Fibroblast of lung (primary cell): ENCODE measurements around the gene TMEM179. TPM values are rescaled to one million over a fixed set of nuclear protein-coding genes. Genes with fewer than 3 reads are reported as not detected.

Experiments used
- DNase-seq, 2 donors: peaks; one replicate each; pipeline versions ENCODE4 v3.0.0 to v3.0.0-alpha.2; 2010; ENCODE audit warnings: low read depth in 2 of 2
- H2AFZ ChIP-seq: 2 replicates; pipeline ENCODE4 v1.5.1; 2012; ENCODE audit warnings: low read length, control low read depth, inconsistent platforms
- H3K27ac ChIP-seq: 2 replicates; pipeline ENCODE4 v1.5.1; 2011; ENCODE audit warnings: low read length, control low read depth; ENCODE audit not compliant: insufficient read depth
- H3K27me3 ChIP-seq: 2 replicates; pipeline ENCODE4 v1.5.1; 2011; ENCODE audit warnings: mild to moderate bottlenecking, low read length; ENCODE audit not compliant: control insufficient read depth, insufficient read depth
- H3K36me3 ChIP-seq: 2 replicates; pipeline ENCODE4 v1.5.1; 2011; ENCODE audit warnings: low read length; ENCODE audit not compliant: control insufficient read depth, insufficient read depth
- H3K4me1 ChIP-seq: 2 replicates; pipeline ENCODE4 v1.5.1; 2011; ENCODE audit warnings: low read length; ENCODE audit not compliant: control insufficient read depth, insufficient read depth; ENCODE audit errors: extremely low read depth
- H3K4me2 ChIP-seq: 2 replicates; pipeline ENCODE4 v1.5.1; 2011; ENCODE audit warnings: low read length, control low read depth; ENCODE audit not compliant: insufficient read depth; ENCODE audit errors: extremely low read depth
- H3K4me3 ChIP-seq, 4 experiments: fragments of 200-600 bp in 1 of 4; sonication (generic) in 1 of 4; replicated peaks in 1 of 4; 2 replicates each; pipeline ENCODE4 v1.5.1; 2011 to 2016; ENCODE audit warnings: low read length in 4 of 4, low read depth in 3 of 4, mild to moderate bottlenecking in 3 of 4, control low read depth in 2 of 4, inconsistent platforms in 1 of 4, mixed read lengths in 1 of 4; ENCODE audit not compliant: insufficient read depth in 1 of 4; ENCODE audit errors: control extremely low read depth in 1 of 4
- H3K79me2 ChIP-seq: 2 replicates; pipeline ENCODE4 v1.5.1; 2012; ENCODE audit warnings: mild to moderate bottlenecking, low read length, inconsistent platforms; ENCODE audit not compliant: control insufficient read depth, insufficient read depth
- H3K9ac ChIP-seq: 2 replicates; pipeline ENCODE4 v1.5.1; 2011; ENCODE audit warnings: mild to moderate bottlenecking, low read length, control low read depth; ENCODE audit not compliant: insufficient read depth
- H3K9me3 ChIP-seq: 2 replicates; pipeline ENCODE4 v1.5.1; 2012; ENCODE audit warnings: low read depth, low read length; ENCODE audit not compliant: control insufficient read depth, insufficient read depth
- H4K20me1 ChIP-seq: 2 replicates; pipeline ENCODE4 v1.5.1; 2011; ENCODE audit warnings: low read length; ENCODE audit not compliant: control insufficient read depth, insufficient read depth; ENCODE audit errors: extremely low read depth
- CTCF ChIP-seq, 2 donors: IDR thresholded peaks in 1 of 2; conservative IDR thresholded peaks in 1 of 2; 1 replicate in 1 of 2; 2 replicates in 1 of 2; pipeline ENCODE4 v1.5.1; 2011 to 2012; ENCODE audit warnings: low read length in 2 of 2, control low read depth in 1 of 2, inconsistent platforms in 1 of 2, low read depth in 1 of 2, mild to moderate bottlenecking in 1 of 2
- EZH2 ChIP-seq: IDR thresholded peaks from 2 replicates; pipeline ENCODE4 v1.5.1; 2012; ENCODE audit warnings: low read length, control low read depth, mild to moderate bottlenecking; ENCODE audit errors: missing control alignments
- polyA plus RNA-seq, 2 donors: library from polyadenylated mRNA; depleted of rRNA in 1 of 2; stranded (reverse) in 1 of 2; unstranded in 1 of 2; fragments of >200 nt; gene quantifications; 2 replicates each; pipeline ENCODE4 v1.2.1, GENCODE V29; 2011 to 2012; ENCODE audit warnings: missing spikeins in 1 of 2
- total RNA-seq: library from RNA; depleted of rRNA; stranded (reverse); fragments of >200 nt; gene quantifications from 2 replicates; pipeline ENCODE4 v1.2.1, GENCODE V29; 2014

The TMEM179 gene
- total and polyA plus RNA-seq, 2 donors (not counting 1 experiment from before 2014, with no cell fraction given): under 0.01 to 0.03 TPM

- Histone ChIP-seq H2AFZ (no peak overlapping the region), H3K4me3 (no peak overlapping the region), H3K4me1 (no peaks in the 10 kb centered on the region), H3K27ac (no peak overlapping the region), H4K20me1 (no peaks in the 10 kb centered on the region), H3K79me2 (no peaks in the 10 kb centered on the region), H3K9ac (no peak overlapping the region), H3K36me3 (no peaks in the 10 kb centered on the region), H3K9me3 (no peaks in the 10 kb centered on the region), H3K27me3 (no peaks in the 10 kb centered on the region), H3K4me2 (no peak overlapping the region)
- TF ChIP-seq CTCF (conservative IDR thresholded peaks at IDR 0.05 in 1 of 2, IDR thresholded peaks at IDR 0.05 in 1 of 2; ENCODE audit: low read depth in 1 of 2, low read length in 2 of 2): no peak
- no peak for TF ChIP-seq EZH2
- DNase-seq: no peak
Measured at GRCh38 chr14:104544362-104544961, 60.1 kb downstream of the TMEM179 start.

- H3K4me1 ChIP-seq: no peaks in the 10 kb centered on the region
- no peak for TF ChIP-seq CTCF (conservative IDR thresholded peaks at IDR 0.05 in 1 of 2, IDR thresholded peaks at IDR 0.05 in 1 of 2; ENCODE audit: low read depth in 1 of 2, low read length in 2 of 2)
- H3K79me2 ChIP-seq: no peaks in the 10 kb centered on the region
- no peak for DNase-seq
- no peaks in the 10 kb centered on the region for H4K20me1 ChIP-seq
- no peak overlapping the region for H3K27ac ChIP-seq
- no peak overlapping the region for H3K4me3 ChIP-seq
- no peak overlapping the region for H2AFZ ChIP-seq
- H3K36me3 ChIP-seq: no peaks in the 10 kb centered on the region
- H3K27me3 ChIP-seq: no peaks in the 10 kb centered on the region
- no peak overlapping the region for H3K4me2 ChIP-seq
- H3K9ac ChIP-seq: no peak overlapping the region
- H3K9me3 ChIP-seq: no peaks in the 10 kb centered on the region
Measured at GRCh38 chr14:104542871-104543830, 61.4 kb downstream of the TMEM179 start.

GRCh38 chr14:104541905-104542465, 62.6 kb downstream of the TMEM179 start:
- TF ChIP-seq CTCF (conservative IDR thresholded peaks at IDR 0.05 in 1 of 2, IDR thresholded peaks at IDR 0.05 in 1 of 2; ENCODE audit: low read depth in 1 of 2, low read length in 2 of 2) (no peak), EZH2 (no peak)
- no peak overlapping the region for H3K27ac ChIP-seq
- no peak overlapping the region for H2AFZ ChIP-seq
- DNase-seq: no peak
- no peaks in the 10 kb centered on the region for H3K79me2 ChIP-seq
- no peak overlapping the region for H3K4me3 ChIP-seq
- H3K9me3 ChIP-seq: no peaks in the 10 kb centered on the region
- no peaks in the 10 kb centered on the region for H3K4me1 ChIP-seq
- H3K9ac ChIP-seq: no peak overlapping the region
- no peaks in the 10 kb centered on the region for H4K20me1 ChIP-seq
- H3K36me3 ChIP-seq: no peaks in the 10 kb centered on the region
- H3K27me3 ChIP-seq: no peaks in the 10 kb centered on the region
- H3K4me2 ChIP-seq: no peak overlapping the region
